HepG2 (cell line): ENCODE results near the gene SH3GL1. TPM values are rescaled to one million over a fixed set of nuclear protein-coding genes. Genes with fewer than 3 reads are reported as not detected.
A peak's percentile ranks its signal among the peaks of the same experiment; 100 is the strongest.

Source experiments
- HCFC1 ChIP-seq: fragments of 150-350 bp; IDR thresholded peaks from 2 replicates; pipeline ENCODE4 v1.6.1; 2014; ENCODE audit warnings: low read depth, low read length
- POLR2A ChIP-seq, 2 experiments: IDR thresholded peaks; 2 replicates each; pipeline ENCODE4 v1.6.1; 2011; ENCODE audit warnings: low read depth in 2 of 2, low read length in 2 of 2, mild to moderate bottlenecking in 1 of 2, moderate library complexity in 1 of 2; ENCODE audit not compliant: insufficient read depth in 1 of 2
- PRDM10 ChIP-seq: sonication (generic); formaldehyde crosslinking; IDR thresholded peaks from 2 replicates; pipeline ENCODE4 v1.4.0; 2020; ENCODE audit warnings: low read depth, missing genetic modification reagents
- SMARCE1 ChIP-seq: fragments of 450-650 bp; IDR thresholded peaks from 2 replicates; pipeline ENCODE4 v1.6.1; 2017; ENCODE audit warnings: borderline replicate concordance
- ZNF687 ChIP-seq: sonication (generic); formaldehyde crosslinking; IDR thresholded peaks from 2 replicates; pipeline ENCODE4 v1.5.1; 2020; ENCODE audit warnings: mild to moderate bottlenecking, missing genetic modification reagents, moderate library complexity
- polyA plus RNA-seq, 8 experiments: library from polyadenylated mRNA; depleted of rRNA in 3 of 8; stranded (reverse) in 7 of 8; unstranded in 1 of 8; fragments of >200 nt; fragmentation: Illumina TruSeq in 4 of 8; extraction: Trizol in 4 of 8; gene quantifications; 2 replicates each; pipeline versions ENCODE4 v1.2.1 to v1.2.3, GENCODE V29; 2011 to 2016; ENCODE audit warnings: low read depth in 4 of 8, missing spikeins in 1 of 8, mixed read lengths in 1 of 8; ENCODE audit not compliant: insufficient read depth in 1 of 8
- total RNA-seq, 5 experiments: library from RNA; depleted of rRNA; stranded (reverse); fragments of >200 nt; fragmentation: Illumina TruSeq; extraction: Trizol; gene quantifications; 2 replicates each; pipeline ENCODE4 v1.2.3, GENCODE V29; 2016; ENCODE audit warnings: low read depth in 1 of 5

SH3GL1 gene
- total and polyA plus RNA-seq, 2 of the 13 experiments (the other 11 are each of a cell fraction or from before 2014, with no cell fraction given), result 33.0 to 45.1 TPM

- TF ChIP-seq POLR2A (IDR thresholded peaks at IDR 0.05; ENCODE audit: insufficient read depth in 1 of 2, low read depth in 2 of 2, low read length in 2 of 2) (0 out of 4 replicates have a peak, but pooled peaks of 1 of the 2 experiments have one; percentile 21), ZNF687 (CRISPR knock-in tag) (0 out of 2 replicates have a peak, but pooled peaks have one; percentile 7), PRDM10 (CRISPR knock-in tag) (no peak), SMARCE1 (no peak), HCFC1 (no peak)
These were observed 38.9 kb downstream of the SH3GL1 start (continued) for GRCh38 chr19:4361152-4362046.
